GM12878 (cell line): ENCODE measurements around the gene CACNA1A. TPM values are rescaled to one million over a fixed set of nuclear protein-coding genes. Genes with fewer than 3 reads are reported as not detected.

Experiments used
- ATF7 ChIP-seq: fragments of 450-650 bp; IDR thresholded peaks from 2 replicates; pipeline ENCODE4 v1.6.1; 2016; ENCODE audit warnings: low read depth, mild to moderate bottlenecking
- CUX1 ChIP-seq: IDR thresholded peaks from 2 replicates; pipeline ENCODE4 v1.6.1; 2012; ENCODE audit warnings: improper control_type of control experiment, low read depth, low read length; ENCODE audit not compliant: insufficient replicate concordance
- E2F4 ChIP-seq: IDR thresholded peaks from 2 replicates; pipeline ENCODE4 v1.6.1; 2012; ENCODE audit warnings: low read depth, low read length, improper control_type of control experiment
- FOXK2 ChIP-seq: fragments of 450-650 bp; IDR thresholded peaks from 2 replicates; pipeline ENCODE4 v1.6.1; 2017; ENCODE audit warnings: mild to moderate bottlenecking, moderate library complexity
- RAD21 ChIP-seq: IDR thresholded peaks from 2 replicates; pipeline ENCODE4 v1.6.1; 2011; ENCODE audit warnings: mild to moderate bottlenecking, low read depth, low read length, moderate library complexity; ENCODE audit not compliant: insufficient read depth
- SMC3 ChIP-seq: IDR thresholded peaks from 2 replicates; pipeline ENCODE4 v1.6.1; 2011; ENCODE audit warnings: low read length, improper control_type of control experiment, borderline replicate concordance
- ZBTB4 ChIP-seq: fragments of 450-650 bp; formaldehyde crosslinking; IDR thresholded peaks from 2 replicates; pipeline ENCODE4 v1.4.0; 2022; ENCODE audit warnings: mild to moderate bottlenecking, moderate library complexity
- polyA plus RNA-seq, 11 experiments: library from polyadenylated mRNA; depleted of rRNA in 4 of 11; unstranded in 6 of 11; stranded (reverse) in 5 of 11; fragments of >200 nt; fragmentation: Nextera tagmentation in 4 of 11; fragmentation: Illumina TruSeq in 1 of 11; extraction: Ambion mirVana in 4 of 11; extraction: Trizol in 1 of 11; gene quantifications; 1 replicate in 1 of 11; 2 replicates in 10 of 11; pipeline versions ENCODE4 v1.2.1 to v1.2.3, GENCODE V29; 2011 to 2016; ENCODE audit warnings: inconsistent platforms in 2 of 11, missing spikeins in 2 of 11, low read depth in 1 of 11
- total RNA-seq, 4 experiments: library from RNA; depleted of rRNA in 3 of 4; stranded (reverse); fragments of >200 nt in 3 of 4; fragmentation: Illumina TruSeq in 1 of 4; extraction: Trizol in 1 of 4; gene quantifications; 2 replicates each; pipeline versions ENCODE4 v1.2.1 to v1.2.3, GENCODE V29; 2013 to 2021
- TF ChIP-seq, protein P1 (sequence below), 3 experiments: IDR thresholded peaks in 2 of 3; conservative IDR thresholded peaks in 1 of 3; 2 replicates each; pipeline ENCODE4 v1.5.1; 2011; ENCODE audit warnings: low read depth in 3 of 3, low read length in 3 of 3, mild to moderate bottlenecking in 3 of 3, control low read depth in 2 of 3, moderate library complexity in 2 of 3, inconsistent platforms in 1 of 3, mixed read lengths in 1 of 3; ENCODE audit not compliant: control insufficient read depth in 2 of 3, insufficient read depth in 1 of 3; ENCODE audit errors: extremely low read depth in 1 of 3

Gene CACNA1A
- total and polyA plus RNA-seq, 10 of the 15 experiments (the other 5 are each of a cell fraction or from before 2014, with no cell fraction given), result 1.1 to 4.4 (median 2.5) TPM

GRCh38 chr19:13428352-13428751 is 77.9 kb downstream of the CACNA1A start (continued):
- TF ChIP-seq FOXK2, result no peak
- TF ChIP-seq E2F4, result no peak
- no peak for TF ChIP-seq ZBTB4 (CRISPR knock-in tag)
- TF ChIP-seq, protein P1, sequence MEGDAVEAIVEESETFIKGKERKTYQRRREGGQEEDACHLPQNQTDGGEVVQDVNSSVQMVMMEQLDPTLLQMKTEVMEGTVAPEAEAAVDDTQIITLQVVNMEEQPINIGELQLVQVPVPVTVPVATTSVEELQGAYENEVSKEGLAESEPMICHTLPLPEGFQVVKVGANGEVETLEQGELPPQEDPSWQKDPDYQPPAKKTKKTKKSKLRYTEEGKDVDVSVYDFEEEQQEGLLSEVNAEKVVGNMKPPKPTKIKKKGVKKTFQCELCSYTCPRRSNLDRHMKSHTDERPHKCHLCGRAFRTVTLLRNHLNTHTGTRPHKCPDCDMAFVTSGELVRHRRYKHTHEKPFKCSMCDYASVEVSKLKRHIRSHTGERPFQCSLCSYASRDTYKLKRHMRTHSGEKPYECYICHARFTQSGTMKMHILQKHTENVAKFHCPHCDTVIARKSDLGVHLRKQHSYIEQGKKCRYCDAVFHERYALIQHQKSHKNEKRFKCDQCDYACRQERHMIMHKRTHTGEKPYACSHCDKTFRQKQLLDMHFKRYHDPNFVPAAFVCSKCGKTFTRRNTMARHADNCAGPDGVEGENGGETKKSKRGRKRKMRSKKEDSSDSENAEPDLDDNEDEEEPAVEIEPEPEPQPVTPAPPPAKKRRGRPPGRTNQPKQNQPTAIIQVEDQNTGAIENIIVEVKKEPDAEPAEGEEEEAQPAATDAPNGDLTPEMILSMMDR (IDR thresholded peaks at IDR 0.05 in 2 of 3, conservative IDR thresholded peaks at IDR 0.05 in 1 of 3; ENCODE audit: control insufficient read depth in 2 of 3, extremely low read depth in 1 of 3, insufficient read depth in 1 of 3, low read depth in 3 of 3, low read length in 3 of 3), result peak; percentile 36 to 64 (median 64)
- TF ChIP-seq RAD21, result 0 out of 2 replicates have a peak, but pooled peaks have one; percentile 20
- TF ChIP-seq SMC3, result peak; percentile 25; the same call in 1 of the 2 replicates
- TF ChIP-seq ATF7, result no peak
- TF ChIP-seq CUX1, result no peak
- TF ChIP-seq, all 136 proteins: peak for 3
